PC-9 (cell line): ENCODE measurements around the gene SPPL3. TPM values are rescaled to one million over a fixed set of nuclear protein-coding genes. Genes with fewer than 3 reads are reported as not detected.

ENCODE experiments used
- BruUV-seq: library from RNA; stranded (reverse); fragments of 400-500 nt; replicated peaks from 2 replicates; lab custom pipeline; 2021; lab: Mats Ljungman, UMichigan
- CTCF ChIA-PET: fragments of 300-600 bp; sonication (Branson Sonifier 250); formaldehyde crosslinking; loops from one replicate; lab custom pipeline; 2022; ENCODE audit warnings: antibody characterized with exemption; lab: Charles Lee
- POLR2A ChIA-PET: fragments of 300-600 bp; sonication (Branson Sonifier 250); formaldehyde crosslinking; loops from one replicate; lab custom pipeline; 2022; ENCODE audit warnings: antibody characterized with exemption; ENCODE audit not compliant: unreplicated experiment; lab: Charles Lee
- DNase-seq, 2 experiments: peaks; one replicate each; pipeline versions ENCODE4 v3.0.0 to v3.0.0-alpha.2; 2015 to 2022; ENCODE audit warnings: mixed read lengths in 1 of 2
- H2AFZ ChIP-seq: fragments of 200-600 bp; sonication (generic); 2 replicates; pipeline ENCODE4 v1.8.1; 2017; ENCODE audit warnings: antibody characterized with exemption
- H3F3A ChIP-seq: fragments of 200-600 bp; sonication (generic); 2 replicates; pipeline ENCODE4 v1.8.1; 2017; ENCODE audit warnings: antibody characterized with exemption, mild to moderate bottlenecking, low read depth; ENCODE audit not compliant: insufficient read depth
- H3K27ac ChIP-seq: fragments of 200-600 bp; sonication (generic); 2 replicates; pipeline ENCODE4 v1.6.1; 2016; ENCODE audit warnings: mixed run types
- H3K27me3 ChIP-seq: fragments of 200-600 bp; sonication (generic); 2 replicates; pipeline ENCODE4 v1.6.1; 2016; ENCODE audit warnings: low read depth, mixed run types; ENCODE audit not compliant: insufficient read depth
- H3K36me3 ChIP-seq: fragments of 200-600 bp; sonication (generic); 2 replicates; pipeline ENCODE4 v1.6.1; 2016; ENCODE audit warnings: low read depth, mixed run types
- H3K4me1 ChIP-seq: fragments of 200-600 bp; sonication (generic); replicated peaks from 2 replicates; pipeline ENCODE4 v1.6.1; 2016; ENCODE audit warnings: mixed run types; ENCODE audit not compliant: insufficient read depth
- H3K4me2 ChIP-seq: fragments of 200-600 bp; sonication (generic); 2 replicates; pipeline ENCODE4 v1.6.1; 2017; ENCODE audit warnings: mixed run types
- H3K4me3 ChIP-seq: fragments of 200-600 bp; sonication (generic); 2 replicates; pipeline ENCODE4 v1.6.1; 2016; ENCODE audit warnings: mixed run types
- H3K79me2 ChIP-seq: fragments of 200-600 bp; sonication (generic); 2 replicates; pipeline ENCODE4 v1.6.1; 2017; ENCODE audit warnings: low read depth, mixed run types
- H3K9me2 ChIP-seq: fragments of 200-600 bp; sonication (generic); 2 replicates; pipeline ENCODE4 v1.8.1; 2017; ENCODE audit warnings: mild to moderate bottlenecking; ENCODE audit not compliant: insufficient read depth
- H3K9me3 ChIP-seq: fragments of 200-600 bp; sonication (generic); 2 replicates; pipeline ENCODE4 v1.8.1; 2016; ENCODE audit warnings: low read depth; ENCODE audit not compliant: insufficient read depth
- H4K20me1 ChIP-seq: fragments of 200-600 bp; sonication (generic); 2 replicates; pipeline ENCODE4 v1.8.1; 2017; ENCODE audit not compliant: insufficient read depth
- CTCF ChIP-seq: fragments of 200-600 bp; sonication (generic); conservative IDR thresholded peaks from 2 replicates; pipeline ENCODE4 v1.6.1; 2017; ENCODE audit warnings: mixed run types, antibody characterized with exemption, mild to moderate bottlenecking, moderate library complexity
- EZH2 ChIP-seq: fragments of 200-600 bp; sonication (generic); IDR thresholded peaks from 2 replicates; pipeline ENCODE4 v1.8.0; 2017; ENCODE audit warnings: antibody characterized with exemption, low read depth
- intact Hi-C: fragments of 100-400 bp; cut with micrococcal nuclease; formaldehyde crosslinking; loops from one replicate; pipeline ENCODE4 v1.10.0; 2022; ENCODE audit not compliant: unreplicated experiment
- total RNA-seq: library from RNA; stranded (reverse); gene quantifications from 2 replicates; pipeline ENCODE4 v1.2.3, GENCODE V29; 2021

The SPPL3 gene
- total RNA-seq, 1 experiment from 2014 or later = 44.7 TPM

GRCh38 chr12:120847814-120848213, 56.3 kb downstream of the SPPL3 start:
- no peak for DNase-seq
- Histone ChIP-seq H3K79me2 (peaks cover 50% of the 10 kb centered on the region), H4K20me1 (peaks cover 25% of the 10 kb centered on the region), H3K27me3 (no peaks in the 10 kb centered on the region), H3F3A (peaks cover 22% of the 10 kb centered on the region), H3K4me3 (no peak overlapping the region), H3K4me2 (no peak overlapping the region), H3K4me1 (peaks cover 16% of the 10 kb centered on the region), H3K9me3 (no peaks in the 10 kb centered on the region), H3K36me3 (no peaks in the 10 kb centered on the region), H3K9me2 (no peaks in the 10 kb centered on the region), H3K27ac (no peak overlapping the region), H2AFZ (no peak overlapping the region)
- no TSS peak for BruUV-seq
- ChIA-PET CTCF (interaction anchor here (0.7 kb wide), 1 partner anchor 124 kb away, joined by 3 read pairs; no protein-coding TSS in a partner anchor), POLR2A (no interaction called here)
- intact Hi-C loops = no loop called here
- no peak for TF ChIP-seq CTCF
- no peak for TF ChIP-seq EZH2

DNA sequence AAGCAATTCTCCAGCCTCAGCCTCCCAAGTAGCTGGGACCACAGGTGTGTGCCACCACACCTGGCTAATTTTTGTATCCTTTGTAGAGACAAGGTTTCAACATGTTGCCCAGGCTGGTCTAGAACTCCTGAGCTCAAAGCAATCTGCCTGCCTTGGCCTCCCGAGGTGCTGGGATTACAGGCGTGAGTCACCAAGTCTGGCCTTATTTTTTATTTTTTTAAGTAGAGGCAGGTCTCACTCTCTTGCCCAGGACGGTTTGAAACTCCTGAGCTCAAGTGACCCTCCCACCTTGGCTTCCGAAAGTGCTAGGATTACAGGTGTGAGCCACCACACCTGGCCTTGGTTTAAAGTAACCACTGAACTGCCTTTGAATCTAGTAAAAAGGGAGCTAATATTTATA, 56.8 kb downstream of the SPPL3 start:
- H3K27ac ChIP-seq = no peak overlapping the region
- no peaks in the 10 kb centered on the region for H3K27me3 ChIP-seq
- DNase-seq = no peak
- intact Hi-C loops = no loop called here
- no peak for TF ChIP-seq CTCF
- no peak for TF ChIP-seq EZH2
- no peak overlapping the region for H2AFZ ChIP-seq
- BruUV-seq = no TSS peak
- H3K4me1 ChIP-seq = peaks cover 16% of the 10 kb centered on the region
- CTCF ChIA-PET = interaction anchor here (0.7 kb wide), 1 partner anchor 125 kb away, joined by 3 read pairs; no protein-coding TSS in a partner anchor
- H3K4me2 ChIP-seq = no peak overlapping the region
- no peak overlapping the region for H3K4me3 ChIP-seq
- H3F3A ChIP-seq = peaks cover 22% of the 10 kb centered on the region
- peaks cover 25% of the 10 kb centered on the region for H4K20me1 ChIP-seq
- no peaks in the 10 kb centered on the region for H3K9me2 ChIP-seq
- no peaks in the 10 kb centered on the region for H3K9me3 ChIP-seq
- H3K79me2 ChIP-seq = peaks cover 50% of the 10 kb centered on the region
- POLR2A ChIA-PET = no interaction called here
- no peaks in the 10 kb centered on the region for H3K36me3 ChIP-seq

GRCh38 chr12:120846721-120847120, 57.4 kb downstream of the SPPL3 start:
- TF ChIP-seq CTCF (no peak), EZH2 (no peak)
- Histone ChIP-seq H2AFZ (no peak overlapping the region), H3K36me3 (no peaks in the 10 kb centered on the region), H3K79me2 (peaks cover 47% of the 10 kb centered on the region), H4K20me1 (peaks cover 25% of the 10 kb centered on the region; the same call in 1 of the 2 replicates), H3F3A (peaks cover 22% of the 10 kb centered on the region), H3K9me3 (no peaks in the 10 kb centered on the region), H3K9me2 (no peaks in the 10 kb centered on the region), H3K27ac (no peak overlapping the region), H3K4me3 (no peak overlapping the region), H3K4me2 (no peak overlapping the region), H3K27me3 (no peaks in the 10 kb centered on the region), H3K4me1 (peaks cover 16% of the 10 kb centered on the region)
- DNase-seq = no peak
- POLR2A ChIA-PET = no interaction called here
- intact Hi-C loops = no loop called here
- CTCF ChIA-PET = interaction anchor here (1.3 kb wide), 1 partner anchor 10 kb away, joined by 4 read pairs; no protein-coding TSS in a partner anchor
- BruUV-seq = no TSS peak
